ENCODE results near the gene CYP2A13. TPM values are rescaled to one million over a fixed set of nuclear protein-coding genes. Genes with fewer than 3 reads are reported as not detected.
A peak's percentile ranks its signal among the peaks of the same experiment; 100 is the strongest.

The CYP2A13 gene
- total RNA-seq, 3 donors from 2014 or later (not counting 1 experiment from before 2014, with no cell fraction given) = not detected

DNA sequence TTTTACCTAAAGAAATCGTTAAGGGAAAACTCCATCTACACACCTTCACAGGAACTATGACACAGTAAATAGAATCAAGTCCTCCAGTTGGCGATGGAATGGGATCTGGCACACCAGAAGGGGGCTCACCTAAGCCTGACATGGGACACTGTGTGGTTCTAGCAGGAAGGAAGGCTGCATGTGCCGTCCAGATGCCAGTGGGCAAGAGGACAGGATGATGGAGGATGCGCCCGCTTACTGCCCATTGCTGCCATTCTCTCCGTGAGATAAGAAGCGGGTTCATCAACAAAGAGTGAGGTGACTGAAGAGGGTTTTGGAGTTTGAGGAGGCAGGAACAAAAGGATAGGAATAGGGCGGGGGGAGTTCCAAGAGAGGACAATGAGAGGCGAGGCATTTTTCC, 23.0 kb downstream of the CYP2A13 start:
- Histone ChIP-seq H3K4me1 (ENCODE audit: control insufficient read depth, insufficient read depth, low read length) (no peaks in the 10 kb centered on the region), H3K4me3 (ENCODE audit: low read length) (no peak overlapping the region), H3K27me3 (ENCODE audit: control insufficient read depth, insufficient read depth, low read length) (no peaks in the 10 kb centered on the region), H3K36me3 (ENCODE audit: control insufficient read depth, insufficient read depth, low read length) (no peaks in the 10 kb centered on the region), H3K27ac (ENCODE audit: low read length) (no peak overlapping the region), H3K9me3 (ENCODE audit: control insufficient read depth, insufficient read depth, low read length) (no peaks in the 10 kb centered on the region)
- Mint-ChIP-seq H3K27me3 (ENCODE audit: low read depth in 2 of 2) (peaks cover 0 to 3% of the 10 kb centered on the region in 2 donors), H3K9me3 (no peaks in the 10 kb centered on the region), H3K4me3 (no peak overlapping the region), H3K27ac (no peak overlapping the region), H3K4me1 (peaks cover 0 to 6% of the 10 kb centered on the region in 2 donors), H3K36me3 (no peaks in the 10 kb centered on the region)
- ATAC-seq = no peak
- TF ChIP-seq, protein P1, sequence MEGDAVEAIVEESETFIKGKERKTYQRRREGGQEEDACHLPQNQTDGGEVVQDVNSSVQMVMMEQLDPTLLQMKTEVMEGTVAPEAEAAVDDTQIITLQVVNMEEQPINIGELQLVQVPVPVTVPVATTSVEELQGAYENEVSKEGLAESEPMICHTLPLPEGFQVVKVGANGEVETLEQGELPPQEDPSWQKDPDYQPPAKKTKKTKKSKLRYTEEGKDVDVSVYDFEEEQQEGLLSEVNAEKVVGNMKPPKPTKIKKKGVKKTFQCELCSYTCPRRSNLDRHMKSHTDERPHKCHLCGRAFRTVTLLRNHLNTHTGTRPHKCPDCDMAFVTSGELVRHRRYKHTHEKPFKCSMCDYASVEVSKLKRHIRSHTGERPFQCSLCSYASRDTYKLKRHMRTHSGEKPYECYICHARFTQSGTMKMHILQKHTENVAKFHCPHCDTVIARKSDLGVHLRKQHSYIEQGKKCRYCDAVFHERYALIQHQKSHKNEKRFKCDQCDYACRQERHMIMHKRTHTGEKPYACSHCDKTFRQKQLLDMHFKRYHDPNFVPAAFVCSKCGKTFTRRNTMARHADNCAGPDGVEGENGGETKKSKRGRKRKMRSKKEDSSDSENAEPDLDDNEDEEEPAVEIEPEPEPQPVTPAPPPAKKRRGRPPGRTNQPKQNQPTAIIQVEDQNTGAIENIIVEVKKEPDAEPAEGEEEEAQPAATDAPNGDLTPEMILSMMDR (IDR thresholded peaks at IDR 0.05) = no peak
- intact Hi-C loops (cut with micrococcal nuclease) = no loop called here
- WGBS (ENCODE audit: insufficient coverage) = 89% methylated on average over 9 of the region's 9 CpGs
- DNase-seq = no peak

GRCh38 chr19:41111750-41112295, 23.6 kb downstream of the CYP2A13 start:
- Histone ChIP-seq H3K4me3 (ENCODE audit: low read length) (no peak overlapping the region), H3K27ac (ENCODE audit: low read length) (no peak overlapping the region), H3K9me3 (ENCODE audit: control insufficient read depth, insufficient read depth, low read length) (no peaks in the 10 kb centered on the region), H3K36me3 (ENCODE audit: control insufficient read depth, insufficient read depth, low read length) (no peaks in the 10 kb centered on the region), H3K4me1 (ENCODE audit: control insufficient read depth, insufficient read depth, low read length) (no peaks in the 10 kb centered on the region), H3K27me3 (ENCODE audit: control insufficient read depth, insufficient read depth, low read length) (no peaks in the 10 kb centered on the region)
- DNase-seq (no peak), ATAC-seq (no peak)
- H3K4me1 Mint-ChIP-seq = peaks cover 0 to 6% of the 10 kb centered on the region in 2 donors
- no peak overlapping the region for H3K4me3 Mint-ChIP-seq
- H3K27me3 Mint-ChIP-seq (ENCODE audit: low read depth in 2 of 2) = peaks cover 0 to 3% of the 10 kb centered on the region in 2 donors
- H3K36me3 Mint-ChIP-seq = no peaks in the 10 kb centered on the region
- intact Hi-C loops (cut with micrococcal nuclease) = no loop called here
- no peak overlapping the region for H3K27ac Mint-ChIP-seq
- WGBS (ENCODE audit: insufficient coverage) = 85% methylated on average over 5 of the region's 5 CpGs
- H3K9me3 Mint-ChIP-seq = no peaks in the 10 kb centered on the region
- TF ChIP-seq, protein P1 (IDR thresholded peaks at IDR 0.05) = no peak

DNA sequence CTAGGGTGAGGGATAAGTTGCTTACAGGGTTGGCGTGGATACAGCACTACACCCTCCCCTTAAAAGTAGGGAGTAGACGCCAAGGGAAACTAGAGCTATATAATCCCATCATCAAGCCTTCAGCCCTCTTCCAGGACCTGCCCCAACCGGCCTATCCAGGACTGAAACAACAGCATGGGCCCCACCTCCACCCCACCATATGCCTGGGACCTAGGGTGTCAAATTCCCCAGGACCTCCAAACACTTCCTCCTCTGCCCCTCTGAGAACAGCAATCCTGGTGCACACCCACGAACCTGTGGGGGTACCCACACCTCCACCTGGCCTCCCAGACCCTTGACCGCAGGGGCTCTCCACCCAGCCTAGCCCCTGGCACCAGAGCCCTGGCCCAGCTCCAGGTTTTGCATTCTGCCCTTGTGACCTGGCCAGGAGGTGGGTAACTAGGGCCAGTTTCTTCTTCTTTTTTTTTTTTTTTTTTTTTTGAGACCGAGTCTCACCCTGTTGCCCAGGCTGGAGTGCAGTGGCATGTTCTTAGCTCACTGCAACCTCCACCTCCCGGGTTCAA, 24.6 kb downstream of the CYP2A13 start:
- Histone ChIP-seq H3K4me1 (ENCODE audit: control insufficient read depth, insufficient read depth, low read length) (no peaks in the 10 kb centered on the region), H3K27me3 (ENCODE audit: control insufficient read depth, insufficient read depth, low read length) (no peaks in the 10 kb centered on the region), H3K9me3 (ENCODE audit: control insufficient read depth, insufficient read depth, low read length) (no peaks in the 10 kb centered on the region), H3K27ac (ENCODE audit: low read length) (no peak overlapping the region), H3K36me3 (ENCODE audit: control insufficient read depth, insufficient read depth, low read length) (no peaks in the 10 kb centered on the region), H3K4me3 (ENCODE audit: low read length) (no peak overlapping the region)
- Mint-ChIP-seq H3K27ac (no peak overlapping the region), H3K27me3 (ENCODE audit: low read depth in 2 of 2) (peaks cover 0 to 3% of the 10 kb centered on the region in 2 donors), H3K4me3 (no peak overlapping the region), H3K4me1 (peaks cover 0 to 6% of the 10 kb centered on the region in 2 donors), H3K36me3 (no peaks in the 10 kb centered on the region), H3K9me3 (peaks cover 0 to 2% of the 10 kb centered on the region in 2 donors)
- intact Hi-C loops (cut with micrococcal nuclease) = no loop called here
- TF ChIP-seq, protein P1 (IDR thresholded peaks at IDR 0.05) = no peak
- no peak for DNase-seq
- no peak for ATAC-seq
- 86% methylated on average over 6 of the region's 7 CpGs for WGBS (ENCODE audit: insufficient coverage)

GRCh38 chr19:41114132-41114531, 25.9 kb downstream of the CYP2A13 start, which contains the start of gene CYP2F1:
Gene CYP2F1 (plus strand): TSS chr19:41114432. CDS start chr19:41116189, 1,757 bp downstream.
- peaks cover 0 to 3% of the 10 kb centered on the region in 2 donors for H3K27me3 Mint-ChIP-seq (ENCODE audit: low read depth in 2 of 2)
- no peaks in the 10 kb centered on the region for H3K36me3 Mint-ChIP-seq
- Histone ChIP-seq H3K4me3 (ENCODE audit: low read length) (no peak within 1 kb of the TSS), H3K27me3 (ENCODE audit: control insufficient read depth, insufficient read depth, low read length) (no peaks in the 10 kb centered on the region), H3K27ac (ENCODE audit: low read length) (no peak within 1 kb of the TSS), H3K9me3 (ENCODE audit: control insufficient read depth, insufficient read depth, low read length) (no peaks in the 10 kb centered on the region), H3K36me3 (ENCODE audit: control insufficient read depth, insufficient read depth, low read length) (no peaks in the 10 kb centered on the region), H3K4me1 (ENCODE audit: control insufficient read depth, insufficient read depth, low read length) (peaks cover 4% of the 10 kb centered on the region)
- H3K9me3 Mint-ChIP-seq = peaks cover 0 to 2% of the 10 kb centered on the region in 2 donors
- peak within 1 kb of the TSS in 1 of 2 donors; percentile 7 for H3K27ac Mint-ChIP-seq
- TF ChIP-seq, protein P1 (IDR thresholded peaks at IDR 0.05) = no peak
- no peak for DNase-seq
- peaks cover 0 to 10% of the 10 kb centered on the region in 2 donors for H3K4me1 Mint-ChIP-seq
- ATAC-seq = no peak
- H3K4me3 Mint-ChIP-seq = no peak within 1 kb of the TSS
- WGBS (ENCODE audit: insufficient coverage) = 76% methylated on average over 6 of the region's 7 CpGs
- intact Hi-C loops (cut with micrococcal nuclease) = no loop called here

All from natural killer cell (primary cell).